ENCODE results near the gene MAPKAP1. TPM values are rescaled to one million over a fixed set of nuclear protein-coding genes. Genes with fewer than 3 reads are reported as not detected.

MAPKAP1 gene
- total RNA-seq, 2 experiments from 2014 or later = 66.2 to 78.8 TPM

GRCh38 chr9:125646621-125647100 is 60.3 kb downstream of the MAPKAP1 start:
- DNase-seq (ENCODE audit: low spot score) = peak; percentile 48
- Histone ChIP-seq H3K27ac (ENCODE audit: low read depth, low read length, poor library complexity, severe bottlenecking) (no peak overlapping the region), H3K9me2 (ENCODE audit: insufficient read depth, low read length) (no peaks in the 10 kb centered on the region), H3K79me2 (ENCODE audit: insufficient read depth, low read depth, low read length) (no peaks in the 10 kb centered on the region; the same call in 1 of the 2 replicates), H4K20me1 (ENCODE audit: insufficient read depth, low read length) (peaks cover 7% of the 10 kb centered on the region; the same call in 1 of the 2 replicates), H2AFZ (ENCODE audit: low read length) (no peak overlapping the region), H3K9me3 (ENCODE audit: low read length) (no peaks in the 10 kb centered on the region), H3K4me2 (ENCODE audit: low read length) (peak overlapping the region; percentile 43), H3K36me3 (ENCODE audit: insufficient read depth, low read length) (no peaks in the 10 kb centered on the region), H3K4me3 (ENCODE audit: low read depth, low read length, poor library complexity, severe bottlenecking) (peak overlapping the region; percentile 3), H3K4me1 (ENCODE audit: insufficient read depth, low read length, poor library complexity, severe bottlenecking) (peaks cover 29% of the 10 kb centered on the region)
- CTCF ChIA-PET (ENCODE audit: unreplicated experiment) = no interaction called here
- intact Hi-C loops (cut with micrococcal nuclease; ENCODE audit: unreplicated experiment) = no loop called here
- no TSS peak for BruUV-seq (replicated peaks)
- POLR2A ChIA-PET = interaction anchor here (0.5 to 1.3 kb wide), 4 partner anchors 13 to 129 kb away, joined by 3 to 4 read pairs (median 4); no protein-coding TSS in a partner anchor
- TF ChIP-seq EZH2phosphoT487 (IDR thresholded peaks at IDR 0.05; ENCODE audit: borderline replicate concordance, low read depth, low read length) (no peak), CTCF (conservative IDR thresholded peaks at IDR 0.05; ENCODE audit: low read length) (no peak)

- Histone ChIP-seq H3K9me2 (ENCODE audit: insufficient read depth, low read length) (no peaks in the 10 kb centered on the region), H3K79me2 (ENCODE audit: insufficient read depth, low read depth, low read length) (no peaks in the 10 kb centered on the region; the same call in 1 of the 2 replicates), H3K36me3 (ENCODE audit: insufficient read depth, low read length) (no peaks in the 10 kb centered on the region), H2AFZ (ENCODE audit: low read length) (no peak overlapping the region), H3K4me3 (ENCODE audit: low read depth, low read length, poor library complexity, severe bottlenecking) (peak overlapping the region; percentile 3), H4K20me1 (ENCODE audit: insufficient read depth, low read length) (peaks cover 7% of the 10 kb centered on the region; the same call in 1 of the 2 replicates), H3K4me2 (ENCODE audit: low read length) (peak overlapping the region; percentile 43), H3K9me3 (ENCODE audit: low read length) (no peaks in the 10 kb centered on the region), H3K27ac (ENCODE audit: low read depth, low read length, poor library complexity, severe bottlenecking) (no peak overlapping the region), H3K4me1 (ENCODE audit: insufficient read depth, low read length, poor library complexity, severe bottlenecking) (peaks cover 29% of the 10 kb centered on the region)
- BruUV-seq (replicated peaks) = no TSS peak
- TF ChIP-seq CTCF (conservative IDR thresholded peaks at IDR 0.05; ENCODE audit: low read length) (no peak), EZH2phosphoT487 (IDR thresholded peaks at IDR 0.05; ENCODE audit: borderline replicate concordance, low read depth, low read length) (no peak)
- intact Hi-C loops (cut with micrococcal nuclease; ENCODE audit: unreplicated experiment) = no loop called here
- CTCF ChIA-PET (ENCODE audit: unreplicated experiment) = no interaction called here
- no peak for DNase-seq (ENCODE audit: low spot score)
- POLR2A ChIA-PET = interaction anchor here (0.6 to 1.3 kb wide), 3 partner anchors 13 to 100 kb away, joined by 3 to 4 read pairs (median 4); no protein-coding TSS in a partner anchor
Observed at GRCh38 chr9:125646217-125646616, 60.8 kb downstream of the MAPKAP1 start.

- no peaks in the 10 kb centered on the region; the same call in 1 of the 2 replicates for H3K79me2 ChIP-seq (ENCODE audit: insufficient read depth, low read depth, low read length)
- peaks cover 7% of the 10 kb centered on the region; the same call in 1 of the 2 replicates for H4K20me1 ChIP-seq (ENCODE audit: insufficient read depth, low read length)
- no peak overlapping the region for H3K4me2 ChIP-seq (ENCODE audit: low read length)
- H3K36me3 ChIP-seq (ENCODE audit: insufficient read depth, low read length) = no peaks in the 10 kb centered on the region
- no peak overlapping the region for H3K27ac ChIP-seq (ENCODE audit: low read depth, low read length, poor library complexity, severe bottlenecking)
- POLR2A ChIA-PET = interaction anchor here (0.7 to 0.9 kb wide), 3 partner anchors 13 to 81 kb away, joined by 3 to 4 read pairs (median 3); no protein-coding TSS in a partner anchor
- H3K4me3 ChIP-seq (ENCODE audit: low read depth, low read length, poor library complexity, severe bottlenecking) = no peak overlapping the region
- TF ChIP-seq EZH2phosphoT487 (IDR thresholded peaks at IDR 0.05; ENCODE audit: borderline replicate concordance, low read depth, low read length) = no peak
- no peak overlapping the region for H2AFZ ChIP-seq (ENCODE audit: low read length)
- no TSS peak for BruUV-seq (replicated peaks)
- intact Hi-C loops (cut with micrococcal nuclease; ENCODE audit: unreplicated experiment) = no loop called here
- no peaks in the 10 kb centered on the region for H3K9me2 ChIP-seq (ENCODE audit: insufficient read depth, low read length)
- CTCF ChIA-PET (ENCODE audit: unreplicated experiment) = no interaction called here
- DNase-seq (ENCODE audit: low spot score) = no peak
- H3K4me1 ChIP-seq (ENCODE audit: insufficient read depth, low read length, poor library complexity, severe bottlenecking) = peaks cover 27% of the 10 kb centered on the region
- H3K9me3 ChIP-seq (ENCODE audit: low read length) = no peaks in the 10 kb centered on the region
Observed at GRCh38 chr9:125644819-125645507, 62.0 kb downstream of the MAPKAP1 start.
